GM15510 (cell line): ENCODE measurements around the gene ZBTB21.

Source experiments
- POLR2A ChIP-seq: IDR thresholded peaks from 3 replicates; pipeline ENCODE4 v1.6.1; 2011; ENCODE audit warnings: borderline replicate concordance; ENCODE audit not compliant: insufficient read length; ENCODE audit errors: extremely low read depth

Gene ZBTB21

GRCh38 chr21:42009831-42010506, at the start of gene ZBTB21:
Gene ZBTB21 (minus strand): TSS chr21:42010360. CDS start chr21:41994095, 16,265 bp downstream.
- peak; percentile 93 for TF ChIP-seq POLR2A

DNA sequence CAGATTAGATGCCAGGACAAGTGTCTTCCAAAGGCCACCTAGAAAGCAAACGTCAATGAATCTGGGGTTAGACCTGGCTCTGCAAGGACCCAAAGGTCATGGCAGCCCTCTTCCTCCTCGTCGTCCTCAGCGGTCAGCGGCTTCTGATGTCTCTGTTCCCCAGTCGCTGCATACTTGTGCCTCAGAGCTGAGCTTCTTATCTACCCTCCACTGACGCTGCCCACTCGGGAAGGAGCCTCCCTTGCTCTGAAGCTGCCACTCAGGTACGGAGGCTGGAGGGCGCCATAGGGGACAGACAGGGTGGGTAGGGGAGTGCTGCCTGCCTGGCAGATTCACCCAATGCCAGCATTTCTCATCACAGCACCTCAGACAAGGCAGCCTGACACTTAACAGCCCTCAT, 49.6 kb upstream of the ZBTB21 start:
- no peak for TF ChIP-seq POLR2A

- no peak for TF ChIP-seq POLR2A
Observed at GRCh38 chr21:42059141-42059540, 49.0 kb upstream of the ZBTB21 start.

GRCh38 chr21:42058631-42059111, 48.5 kb upstream of the ZBTB21 start:
- no peak for TF ChIP-seq POLR2A

- TF ChIP-seq POLR2A, result no peak
Observed at GRCh38 chr21:42057851-42058437, 47.8 kb upstream of the ZBTB21 start.

GRCh38 chr21:42056996-42057689, 47.0 kb upstream of the ZBTB21 start:
- TF ChIP-seq POLR2A, result no peak

GRCh38 chr21:42056468-42056867, 46.3 kb upstream of the ZBTB21 start:
- TF ChIP-seq POLR2A, result no peak

DNA sequence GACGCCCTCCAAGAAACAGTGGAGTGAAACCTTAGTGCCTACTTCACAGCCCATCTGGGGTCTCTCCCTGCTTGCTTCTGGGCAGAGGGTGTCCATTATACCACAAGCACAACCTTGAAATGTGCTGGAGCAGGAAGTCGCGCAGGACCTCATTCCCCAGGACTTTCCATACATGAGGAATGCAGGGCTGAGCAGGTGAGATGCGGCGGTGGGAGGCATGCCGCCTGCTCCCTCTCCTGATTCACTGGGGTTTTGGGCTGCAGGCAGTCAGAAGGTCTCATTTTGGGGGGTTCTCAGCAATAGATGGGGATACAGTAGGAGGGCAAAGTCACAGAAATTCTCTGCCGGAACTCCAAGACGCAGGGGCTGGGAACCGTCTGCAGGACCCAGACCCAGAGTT, 45.3 kb upstream of the ZBTB21 start:
- TF ChIP-seq POLR2A, result no peak

DNA sequence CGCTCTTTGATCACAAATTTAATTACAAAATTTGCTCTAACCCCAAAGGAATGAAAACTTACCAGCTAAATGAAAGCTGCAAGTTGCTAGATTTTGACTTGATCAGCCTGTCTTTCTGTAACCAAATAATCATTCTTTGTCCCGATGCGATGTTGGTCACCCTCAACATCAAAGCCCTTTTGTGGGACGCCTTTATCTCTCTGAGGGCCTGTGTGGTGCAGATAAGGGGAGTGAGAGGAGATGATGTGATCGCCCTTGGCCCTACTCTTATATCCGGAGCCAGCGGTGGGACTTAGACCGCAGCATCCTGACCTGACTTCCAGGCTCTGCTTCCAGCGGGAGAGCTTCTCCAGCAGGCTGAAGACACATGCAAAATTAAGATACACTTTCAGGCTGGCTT, 41.6 kb upstream of the ZBTB21 start:
- TF ChIP-seq POLR2A, result no peak

GRCh38 chr21:42049578-42050430, 39.6 kb upstream of the ZBTB21 start:
- no peak for TF ChIP-seq POLR2A

GRCh38 chr21:42048870-42049577, 38.9 kb upstream of the ZBTB21 start:
- no peak for TF ChIP-seq POLR2A

DNA sequence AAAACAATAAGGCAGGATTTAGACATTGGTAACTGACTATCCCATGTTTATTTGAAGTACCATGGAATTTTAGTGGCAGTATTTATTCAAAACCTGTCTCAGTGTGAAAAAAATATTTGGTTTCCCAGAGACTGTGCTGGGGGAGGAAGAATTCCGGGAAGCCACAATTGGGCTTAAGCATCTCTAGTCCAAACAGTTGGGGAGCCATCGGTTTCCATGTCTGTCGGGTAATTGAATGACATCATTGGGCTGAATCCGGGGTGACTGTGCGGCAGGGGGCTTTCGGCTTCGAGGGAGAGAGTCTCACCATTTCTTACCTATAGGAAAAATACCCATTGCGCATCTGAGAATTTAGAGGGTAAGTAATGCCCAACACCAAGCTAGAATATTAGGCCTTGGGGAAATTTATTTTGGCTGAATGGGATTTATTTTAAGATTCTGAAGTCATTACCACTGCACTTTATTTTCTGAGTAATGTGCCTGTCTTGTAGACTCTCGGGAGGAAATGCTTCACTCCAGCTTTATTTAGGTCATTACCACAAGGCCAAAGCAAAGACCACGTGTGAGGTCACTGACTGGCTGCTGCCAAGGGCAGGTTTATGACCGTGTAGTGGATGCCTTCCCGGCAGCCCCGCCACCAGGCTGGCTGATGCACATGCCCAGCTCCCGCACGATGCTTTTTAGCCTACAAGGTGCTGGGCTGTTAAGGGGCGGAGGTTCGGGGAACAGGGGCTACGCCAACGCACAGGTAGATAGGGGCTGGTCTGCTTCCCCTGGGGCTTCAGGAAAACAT, 37.9 kb upstream of the ZBTB21 start:
- TF ChIP-seq POLR2A, result no peak

DNA sequence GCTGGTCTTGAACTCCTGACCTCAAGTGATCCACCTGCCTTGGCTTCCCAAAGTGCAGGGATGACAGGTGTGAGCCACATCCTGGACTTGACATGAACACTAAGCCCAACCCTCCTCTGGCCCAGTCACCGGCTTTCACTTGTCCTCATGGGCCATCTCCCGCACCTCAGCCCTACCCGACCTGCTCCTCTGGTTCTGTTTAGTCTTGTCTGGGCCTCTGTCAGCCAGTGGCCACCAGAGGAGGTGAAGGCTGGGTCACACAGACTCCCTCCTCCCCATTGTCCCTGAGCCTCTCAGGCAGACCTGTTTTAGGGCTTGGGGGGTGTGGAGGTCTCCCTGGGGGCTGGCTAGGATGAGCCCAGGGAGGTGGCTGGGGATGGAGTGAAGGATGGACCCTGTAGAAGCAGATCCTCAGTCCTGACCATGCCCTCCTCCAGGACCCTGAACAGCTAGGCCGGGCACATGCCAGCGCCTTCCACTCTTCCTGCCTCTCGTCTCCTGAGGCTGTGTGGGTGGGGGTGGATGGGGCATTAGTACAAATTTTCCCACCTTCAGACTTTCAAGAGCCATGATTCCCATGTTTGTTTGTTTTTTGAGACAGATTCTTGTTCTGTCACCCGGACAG, 34.8 kb upstream of the ZBTB21 start:
- no peak for TF ChIP-seq POLR2A
